Retinal pigment epithelial cell (primary cell): ENCODE data around the gene TMEM232.
"Not testable (repeated sequence)": the region's sequence is repeated elsewhere in the genome, so short reads cannot be mapped to it uniquely, and the experiment has no call there.

Experiments used
- DNase-seq: peaks from one replicate; pipeline ENCODE4 v3.0.0-alpha.2; 2010; ENCODE audit warnings: low read depth
- H3K4me3 ChIP-seq: 2 replicates; pipeline ENCODE4 v1.5.1; 2011; ENCODE audit warnings: mild to moderate bottlenecking, low read length, control low read depth, moderate library complexity
- TF ChIP-seq, protein P1 (sequence below): conservative IDR thresholded peaks from 2 replicates; pipeline ENCODE4 v1.5.1; 2011; ENCODE audit warnings: low read depth, low read length, control low read depth, inconsistent platforms

TMEM232 gene

DNA sequence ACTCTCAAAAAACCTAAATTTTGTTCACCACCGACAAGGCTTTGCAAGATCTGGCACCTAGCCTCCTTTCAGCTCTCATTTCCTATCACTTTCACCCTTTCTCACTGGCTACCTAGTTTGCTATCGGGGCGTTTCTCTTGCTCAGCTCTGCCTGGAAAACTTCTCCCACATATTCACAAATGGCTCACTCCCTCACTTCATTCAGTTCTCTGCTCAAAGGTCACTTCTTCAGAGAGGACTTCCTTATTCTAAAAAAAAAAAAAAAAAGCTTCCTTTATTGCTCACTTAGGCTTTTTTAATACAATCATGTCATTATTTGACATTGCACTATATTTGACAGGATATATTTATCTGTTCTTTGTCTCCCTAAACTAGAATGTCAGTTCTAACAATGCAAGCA lies 10.3 kb upstream of the TMEM232 start:
- H3K4me3 ChIP-seq, result no peak overlapping the region
- TF ChIP-seq, protein P1, sequence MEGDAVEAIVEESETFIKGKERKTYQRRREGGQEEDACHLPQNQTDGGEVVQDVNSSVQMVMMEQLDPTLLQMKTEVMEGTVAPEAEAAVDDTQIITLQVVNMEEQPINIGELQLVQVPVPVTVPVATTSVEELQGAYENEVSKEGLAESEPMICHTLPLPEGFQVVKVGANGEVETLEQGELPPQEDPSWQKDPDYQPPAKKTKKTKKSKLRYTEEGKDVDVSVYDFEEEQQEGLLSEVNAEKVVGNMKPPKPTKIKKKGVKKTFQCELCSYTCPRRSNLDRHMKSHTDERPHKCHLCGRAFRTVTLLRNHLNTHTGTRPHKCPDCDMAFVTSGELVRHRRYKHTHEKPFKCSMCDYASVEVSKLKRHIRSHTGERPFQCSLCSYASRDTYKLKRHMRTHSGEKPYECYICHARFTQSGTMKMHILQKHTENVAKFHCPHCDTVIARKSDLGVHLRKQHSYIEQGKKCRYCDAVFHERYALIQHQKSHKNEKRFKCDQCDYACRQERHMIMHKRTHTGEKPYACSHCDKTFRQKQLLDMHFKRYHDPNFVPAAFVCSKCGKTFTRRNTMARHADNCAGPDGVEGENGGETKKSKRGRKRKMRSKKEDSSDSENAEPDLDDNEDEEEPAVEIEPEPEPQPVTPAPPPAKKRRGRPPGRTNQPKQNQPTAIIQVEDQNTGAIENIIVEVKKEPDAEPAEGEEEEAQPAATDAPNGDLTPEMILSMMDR, result no peak
- no peak for DNase-seq

DNA sequence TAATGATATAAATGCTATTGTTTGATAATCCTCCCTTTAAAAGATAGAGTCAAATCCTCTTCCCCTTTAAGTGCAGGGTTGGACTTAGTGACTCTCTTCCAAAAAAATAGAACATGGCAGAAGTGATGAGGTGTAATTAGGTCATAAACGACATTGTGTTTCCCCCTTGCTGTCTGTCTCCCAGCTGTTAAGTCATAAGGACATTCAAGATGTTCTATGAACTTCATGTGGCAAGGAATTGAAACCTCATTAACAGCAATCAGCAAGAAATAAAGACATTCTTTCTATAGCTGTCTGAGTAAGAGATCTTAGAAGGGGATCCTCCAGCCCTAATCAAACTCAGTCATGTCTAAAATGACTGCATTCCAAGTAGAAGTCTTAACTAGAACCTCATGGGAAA lies 9.1 kb upstream of the TMEM232 start:
- no peak for DNase-seq
- TF ChIP-seq, protein P1, result no peak
- no peak overlapping the region for H3K4me3 ChIP-seq

DNA sequence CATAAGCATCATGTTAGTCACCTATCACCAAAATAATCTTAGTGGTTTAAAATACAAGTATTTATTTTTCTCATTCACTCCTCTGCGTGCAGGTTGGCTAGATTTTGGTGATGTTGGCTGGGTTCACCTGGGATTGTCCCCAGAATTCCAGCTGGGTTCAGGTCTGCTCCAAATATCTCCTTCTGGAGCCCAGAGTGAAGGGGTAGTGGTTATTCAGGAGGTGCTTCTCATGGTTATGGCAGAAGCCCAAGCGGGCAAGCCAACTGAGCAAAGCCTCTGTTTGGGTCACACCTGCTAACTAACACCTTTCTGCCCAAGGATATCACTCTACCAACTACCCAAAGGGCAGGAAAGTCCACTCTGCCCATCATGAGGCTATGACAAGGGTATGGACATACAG lies 7.6 kb upstream of the TMEM232 start:
- no peak for DNase-seq
- H3K4me3 ChIP-seq, result no peak overlapping the region
- TF ChIP-seq, protein P1, result no peak

DNA sequence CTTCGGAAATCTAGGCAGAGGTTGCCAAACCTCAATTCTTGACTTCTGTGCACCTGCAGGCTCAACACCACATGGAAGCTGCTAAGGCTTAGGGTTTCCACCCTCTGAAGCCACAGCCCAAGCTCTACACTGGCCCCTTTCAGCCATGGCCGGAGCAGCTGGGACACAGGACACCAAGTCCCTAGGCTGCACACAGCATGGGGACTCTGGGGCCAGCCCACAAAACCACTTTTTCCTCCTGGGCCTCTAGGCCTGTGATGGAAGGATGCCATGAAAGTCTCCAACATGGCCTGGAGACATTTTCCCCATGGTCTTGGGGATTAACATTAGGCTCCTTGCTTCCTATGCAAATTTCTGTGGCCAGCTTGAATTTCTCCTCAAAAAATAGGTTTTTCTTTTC lies 5.0 kb upstream of the TMEM232 start:
- H3K4me3 ChIP-seq, DNase-seq: not testable (repeated sequence)

DNA sequence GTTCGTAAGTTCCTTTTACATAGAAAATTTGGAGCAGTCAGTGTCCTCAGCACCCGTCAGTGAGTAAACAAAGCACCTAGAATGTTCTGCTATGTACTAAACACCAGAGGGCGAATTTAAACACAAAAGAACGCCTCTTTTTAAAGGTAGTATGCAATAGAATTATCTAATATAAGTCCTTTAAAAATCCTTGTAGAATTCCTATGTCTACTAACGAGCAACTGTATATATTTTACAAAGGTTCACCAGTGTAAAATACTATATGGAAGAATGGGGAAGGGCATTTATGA lies 499 bp upstream of the TMEM232 start:
- DNase-seq, result no peak
- TF ChIP-seq, protein P1, result peak; percentile 15
- H3K4me3 ChIP-seq, result peak overlapping the region; percentile 69

DNA sequence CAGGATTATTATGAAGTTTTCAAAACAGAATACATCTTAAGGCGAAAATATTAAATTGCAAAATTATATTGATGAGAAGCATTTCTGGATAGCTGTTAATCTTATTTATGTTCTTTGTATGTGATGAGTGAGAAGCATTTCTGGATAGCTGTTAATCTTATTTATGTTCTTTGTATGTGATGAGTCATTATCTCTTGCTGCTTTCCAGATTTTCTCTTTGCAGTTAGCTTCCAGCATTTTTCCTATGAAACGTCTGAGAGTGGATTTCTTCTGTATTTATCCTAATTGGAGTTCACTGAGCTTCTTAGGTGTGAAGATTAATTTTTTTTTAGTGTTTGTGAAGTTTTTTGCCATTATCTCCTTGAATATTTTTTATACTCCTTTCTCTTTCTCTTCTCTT lies 8.2 kb downstream of the TMEM232 start:
- H3K4me3 ChIP-seq, result no peak overlapping the region
- TF ChIP-seq, protein P1, result no peak
- DNase-seq, result no peak

DNA sequence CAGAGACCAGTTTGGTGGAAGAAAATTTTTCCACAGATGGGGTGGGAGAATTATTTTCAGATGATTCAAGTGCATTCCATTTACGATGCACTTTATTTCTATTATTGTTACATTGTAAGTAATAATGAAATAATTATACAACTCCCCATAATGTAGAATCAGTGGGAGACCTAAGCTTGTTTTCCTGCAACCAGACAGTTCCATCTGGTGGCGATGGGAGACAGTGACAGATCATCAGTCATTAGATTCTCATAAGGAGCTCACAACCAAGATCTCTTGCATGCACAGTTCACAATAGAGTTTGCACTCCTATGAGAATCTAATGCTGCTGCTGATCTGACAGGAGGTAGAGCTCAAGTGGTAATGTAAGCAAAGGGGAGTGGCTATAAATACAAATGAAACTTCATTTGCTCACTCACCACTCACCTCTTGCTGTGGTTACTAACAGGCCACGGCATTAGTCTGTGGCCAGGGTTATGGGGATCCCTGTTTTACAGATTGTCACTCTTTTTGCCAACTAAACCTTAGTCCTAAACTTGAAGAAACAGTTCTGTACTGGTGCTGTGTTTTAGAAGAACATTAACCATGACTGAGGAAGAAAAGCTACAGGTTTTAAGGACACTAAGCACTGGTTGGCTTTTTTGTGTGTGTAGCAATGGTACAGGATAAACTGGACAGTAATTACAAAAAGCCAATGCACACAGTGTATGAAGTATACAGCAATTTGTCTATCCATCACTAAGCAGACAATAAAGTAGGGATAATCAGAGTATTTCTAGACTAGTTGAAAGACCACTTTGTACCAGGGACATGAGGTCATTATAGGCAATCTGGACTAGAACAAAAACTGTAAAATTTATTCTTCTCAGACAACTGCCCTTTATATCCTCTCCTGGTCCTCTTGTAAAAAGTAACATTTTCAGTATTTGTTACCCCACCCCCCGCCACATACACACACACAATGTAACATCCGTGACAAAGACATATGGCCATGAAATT lies 9.9 kb downstream of the TMEM232 start:
- H3K4me3 ChIP-seq, result no peak overlapping the region
- no peak for DNase-seq

More for the DNA sequence above, 9.9 kb downstream of the TMEM232 start:
- TF ChIP-seq, protein P1, result no peak
